ENCODE measurements around the gene RBP2. TPM values are rescaled to one million over a fixed set of nuclear protein-coding genes. Genes with fewer than 3 reads are reported as not detected.

Gene RBP2
- total RNA-seq, 3 donors from 2014 or later = not detected

- DNase-seq (no peak), ATAC-seq (no peak)
- peaks cover 2% of the 10 kb centered on the region for H3K36me3 Mint-ChIP-seq (ENCODE audit: insufficient read depth)
- no peak overlapping the region for H3K4me3 Mint-ChIP-seq
- no peaks in the 10 kb centered on the region for H3K4me1 Mint-ChIP-seq (ENCODE audit: low read depth)
- no peaks in the 10 kb centered on the region for H3K9me3 Mint-ChIP-seq
- peaks cover 3% of the 10 kb centered on the region for H3K27me3 Mint-ChIP-seq (ENCODE audit: low read depth)
Observed at GRCh38 chr3:139505829-139506386, 29.6 kb upstream of the RBP2 start.

GRCh38 chr3:139499536-139499935, 23.2 kb upstream of the RBP2 start:
- H3K36me3 Mint-ChIP-seq (ENCODE audit: insufficient read depth) = peaks cover 5% of the 10 kb centered on the region
- H3K9me3 Mint-ChIP-seq = peaks cover 15% of the 10 kb centered on the region
- no peak overlapping the region for H3K4me3 Mint-ChIP-seq
- DNase-seq = no peak
- no peaks in the 10 kb centered on the region for H3K4me1 Mint-ChIP-seq (ENCODE audit: low read depth)
- no peak for ATAC-seq
- H3K27me3 Mint-ChIP-seq (ENCODE audit: low read depth) = peaks cover 2% of the 10 kb centered on the region

GRCh38 chr3:139493826-139494385, 17.6 kb upstream of the RBP2 start:
- H3K4me3 Mint-ChIP-seq = no peak overlapping the region
- H3K27me3 Mint-ChIP-seq (ENCODE audit: low read depth) = no peaks in the 10 kb centered on the region
- peaks cover 7% of the 10 kb centered on the region for H3K36me3 Mint-ChIP-seq (ENCODE audit: insufficient read depth)
- H3K9me3 Mint-ChIP-seq = peaks cover 23% of the 10 kb centered on the region
- H3K4me1 Mint-ChIP-seq (ENCODE audit: low read depth) = no peaks in the 10 kb centered on the region
- DNase-seq (no peak), ATAC-seq (no peak)

- peaks cover 6% of the 10 kb centered on the region for H3K36me3 Mint-ChIP-seq (ENCODE audit: insufficient read depth)
Observed at GRCh38 chr3:139491966-139492365, 15.7 kb upstream of the RBP2 start.

GRCh38 chr3:139491027-139491700, 14.8 kb upstream of the RBP2 start:
- Mint-ChIP-seq H3K27me3 (ENCODE audit: low read depth) (peaks cover 4% of the 10 kb centered on the region), H3K36me3 (ENCODE audit: insufficient read depth) (peaks cover 4% of the 10 kb centered on the region), H3K9me3 (peaks cover 32% of the 10 kb centered on the region), H3K4me1 (ENCODE audit: low read depth) (no peaks in the 10 kb centered on the region), H3K4me3 (no peak overlapping the region)
- DNase-seq = no peak
- ATAC-seq = no peak

More at GRCh38 chr3:139491966-139492365, 15.7 kb upstream of the RBP2 start:
- Mint-ChIP-seq H3K4me3 (no peak overlapping the region), H3K27me3 (ENCODE audit: low read depth) (peaks cover 4% of the 10 kb centered on the region), H3K9me3 (peaks cover 37% of the 10 kb centered on the region), H3K4me1 (ENCODE audit: low read depth) (no peaks in the 10 kb centered on the region)
- ATAC-seq (no peak), DNase-seq (no peak)

- Mint-ChIP-seq H3K9me3 (peaks cover under 1% of the 10 kb centered on the region), H3K27me3 (ENCODE audit: low read depth) (no peaks in the 10 kb centered on the region), H3K4me1 (ENCODE audit: low read depth) (no peaks in the 10 kb centered on the region), H3K36me3 (ENCODE audit: insufficient read depth) (no peaks in the 10 kb centered on the region), H3K4me3 (no peak overlapping the region)
- ATAC-seq = no peak
- DNase-seq = no peak
Observed at GRCh38 chr3:139482206-139482605, 5.9 kb upstream of the RBP2 start.

- no peak for ATAC-seq
- no peak overlapping the region for H3K4me3 Mint-ChIP-seq
- H3K27me3 Mint-ChIP-seq (ENCODE audit: low read depth) = no peaks in the 10 kb centered on the region
- no peaks in the 10 kb centered on the region for H3K4me1 Mint-ChIP-seq (ENCODE audit: low read depth)
- no peak for DNase-seq
- no peaks in the 10 kb centered on the region for H3K36me3 Mint-ChIP-seq (ENCODE audit: insufficient read depth)
- H3K9me3 Mint-ChIP-seq = no peaks in the 10 kb centered on the region
Observed at GRCh38 chr3:139481116-139481515, 4.8 kb upstream of the RBP2 start.

GRCh38 chr3:139480585-139480984, 4.3 kb upstream of the RBP2 start:
- Mint-ChIP-seq H3K9me3 (no peaks in the 10 kb centered on the region), H3K36me3 (ENCODE audit: insufficient read depth) (no peaks in the 10 kb centered on the region), H3K27me3 (ENCODE audit: low read depth) (no peaks in the 10 kb centered on the region), H3K4me1 (ENCODE audit: low read depth) (no peaks in the 10 kb centered on the region), H3K4me3 (no peak overlapping the region)
- no peak for DNase-seq
- ATAC-seq = no peak

- Mint-ChIP-seq H3K36me3 (ENCODE audit: insufficient read depth) (no peaks in the 10 kb centered on the region), H3K4me3 (no peak overlapping the region), H3K9me3 (no peaks in the 10 kb centered on the region), H3K27me3 (ENCODE audit: low read depth) (no peaks in the 10 kb centered on the region), H3K4me1 (ENCODE audit: low read depth) (no peaks in the 10 kb centered on the region)
- no peak for DNase-seq
- ATAC-seq = no peak
Observed at GRCh38 chr3:139477710-139478640, 1.7 kb upstream of the RBP2 start.

GRCh38 chr3:139473155-139473771, 3.1 kb downstream of the RBP2 start:
- ATAC-seq (no peak), DNase-seq (no peak)
- Mint-ChIP-seq H3K27me3 (ENCODE audit: low read depth) (no peaks in the 10 kb centered on the region), H3K4me1 (ENCODE audit: low read depth) (no peaks in the 10 kb centered on the region), H3K36me3 (ENCODE audit: insufficient read depth) (no peaks in the 10 kb centered on the region), H3K9me3 (no peaks in the 10 kb centered on the region), H3K4me3 (no peak overlapping the region)

- ATAC-seq (no peak), DNase-seq (no peak)
- H3K9me3 Mint-ChIP-seq = no peaks in the 10 kb centered on the region
- H3K27me3 Mint-ChIP-seq (ENCODE audit: low read depth) = no peaks in the 10 kb centered on the region
- no peaks in the 10 kb centered on the region for H3K36me3 Mint-ChIP-seq (ENCODE audit: insufficient read depth)
- H3K4me1 Mint-ChIP-seq (ENCODE audit: low read depth) = no peaks in the 10 kb centered on the region
- no peak overlapping the region for H3K4me3 Mint-ChIP-seq
Observed at GRCh38 chr3:139472380-139473010, 3.8 kb downstream of the RBP2 start.

GRCh38 chr3:139470199-139470598, 6.1 kb downstream of the RBP2 start:
- ATAC-seq (no peak), DNase-seq (no peak)
- Mint-ChIP-seq H3K9me3 (no peaks in the 10 kb centered on the region), H3K4me1 (ENCODE audit: low read depth) (no peaks in the 10 kb centered on the region), H3K27me3 (ENCODE audit: low read depth) (no peaks in the 10 kb centered on the region), H3K4me3 (no peak overlapping the region), H3K36me3 (ENCODE audit: insufficient read depth) (no peaks in the 10 kb centered on the region)

GRCh38 chr3:139468399-139468798, 7.9 kb downstream of the RBP2 start:
- Mint-ChIP-seq H3K4me1 (ENCODE audit: low read depth) (no peaks in the 10 kb centered on the region), H3K4me3 (no peak overlapping the region), H3K27me3 (ENCODE audit: low read depth) (no peaks in the 10 kb centered on the region), H3K36me3 (ENCODE audit: insufficient read depth) (no peaks in the 10 kb centered on the region), H3K9me3 (no peaks in the 10 kb centered on the region)
- ATAC-seq (no peak), DNase-seq (no peak)

GRCh38 chr3:139466360-139466759, 10.0 kb downstream of the RBP2 start:
- H3K4me3 Mint-ChIP-seq = no peak overlapping the region
- H3K36me3 Mint-ChIP-seq (ENCODE audit: insufficient read depth) = no peaks in the 10 kb centered on the region
- no peaks in the 10 kb centered on the region for H3K4me1 Mint-ChIP-seq (ENCODE audit: low read depth)
- DNase-seq = no peak
- H3K27me3 Mint-ChIP-seq (ENCODE audit: low read depth) = no peaks in the 10 kb centered on the region
- ATAC-seq = no peak
- H3K9me3 Mint-ChIP-seq = no peaks in the 10 kb centered on the region
